Endodermal cell (in vitro differentiated cells): Measurements from ENCODE around the gene CLMP. TPM values are rescaled to one million over a fixed set of nuclear protein-coding genes. Genes with fewer than 3 reads are reported as not detected.

Experiments
- DNase-seq: peaks from one replicate; pipeline ENCODE4 v3.0.0-alpha.2; 2017
- H3K27ac ChIP-seq: 2 replicates; pipeline ENCODE4 v1.5.1; 2013; ENCODE audit warnings: mild to moderate bottlenecking, low read depth, low read length, moderate library complexity
- H3K27me3 ChIP-seq: 2 replicates; pipeline ENCODE4 v1.6.1; 2013; ENCODE audit warnings: mild to moderate bottlenecking, low read length, moderate library complexity; ENCODE audit not compliant: insufficient read depth, control insufficient read depth, poor library complexity, severe bottlenecking
- H3K36me3 ChIP-seq: 2 replicates; pipeline ENCODE4 v1.7.0; 2013; ENCODE audit warnings: mild to moderate bottlenecking, low read length, moderate library complexity; ENCODE audit not compliant: control insufficient read depth, insufficient read depth
- H3K4me1 ChIP-seq: one replicate; pipeline ENCODE4 v1.7.0; 2013; ENCODE audit warnings: low read length; ENCODE audit not compliant: control insufficient read depth, insufficient read depth
- H3K4me3 ChIP-seq: 2 replicates; pipeline ENCODE4 v1.5.1; 2013; ENCODE audit warnings: mild to moderate bottlenecking, low read length, moderate library complexity
- H3K9ac ChIP-seq: 2 replicates; pipeline ENCODE4 v1.6.1; 2013; ENCODE audit warnings: mild to moderate bottlenecking, low read length, moderate library complexity; ENCODE audit not compliant: poor library complexity, severe bottlenecking; ENCODE audit errors: extremely low read depth
- H3K9me3 ChIP-seq: 2 replicates; pipeline ENCODE4 v1.6.1; 2013; ENCODE audit warnings: mild to moderate bottlenecking, low read length, moderate library complexity; ENCODE audit not compliant: control insufficient read depth
- H3K27ac Mint-ChIP-seq: 2 replicates; pipeline ENCODE4 v1.8.0; 2020; ENCODE audit warnings: mixed read lengths
- H3K27me3 Mint-ChIP-seq: 2 replicates; pipeline ENCODE4 v1.8.0; 2021; ENCODE audit warnings: mild to moderate bottlenecking, mixed read lengths; ENCODE audit not compliant: insufficient read depth
- H3K36me3 Mint-ChIP-seq: 2 replicates; pipeline ENCODE4 v1.8.0; 2020; ENCODE audit warnings: low read depth, mixed read lengths
- H3K4me1 Mint-ChIP-seq: 2 replicates; pipeline ENCODE4 v1.8.0; 2020; ENCODE audit warnings: mixed read lengths
- H3K4me3 Mint-ChIP-seq: 2 replicates; pipeline ENCODE4 v1.8.0; 2020; ENCODE audit warnings: mild to moderate bottlenecking, moderate library complexity, mixed read lengths
- H3K9me3 Mint-ChIP-seq: 2 replicates; pipeline ENCODE4 v1.8.0; 2020; ENCODE audit warnings: mild to moderate bottlenecking, mixed read lengths
- whole genome bisulfite sequencing, 2 experiments: methylation state at CpG; one replicate each; pipeline versions ENCODE4 v1.1.5 to v1.1.7; 2013; ENCODE audit warnings: missing lambda C conversion rate in 2 of 2, mixed read lengths in 1 of 2; ENCODE audit not compliant: insufficient coverage in 1 of 2, insufficient read length in 1 of 2; 5-methylcytosine and 5-hydroxymethylcytosine counted together
- total RNA-seq, 2 donors: library from RNA; stranded (reverse); fragmentation: NEBNext Ultra II Directional in 1 of 2; extraction: Animal tissue kit (Norgen Biotek cat#: 25700) in 1 of 2; gene quantifications; 2 replicates in 1 of 2; 3 replicates in 1 of 2; pipeline ENCODE4 v1.2.1, GENCODE V29; 2021
- TF ChIP-seq, protein P1 (sequence below): fragments of 200-600 bp; sonication (generic); conservative IDR thresholded peaks from 2 replicates; pipeline ENCODE4 v1.5.0; 2021; ENCODE audit warnings: antibody characterized with exemption, mild to moderate bottlenecking

CLMP gene
- total RNA-seq, 2 donors from 2014 or later: 86.5 to 94.4 TPM

DNA sequence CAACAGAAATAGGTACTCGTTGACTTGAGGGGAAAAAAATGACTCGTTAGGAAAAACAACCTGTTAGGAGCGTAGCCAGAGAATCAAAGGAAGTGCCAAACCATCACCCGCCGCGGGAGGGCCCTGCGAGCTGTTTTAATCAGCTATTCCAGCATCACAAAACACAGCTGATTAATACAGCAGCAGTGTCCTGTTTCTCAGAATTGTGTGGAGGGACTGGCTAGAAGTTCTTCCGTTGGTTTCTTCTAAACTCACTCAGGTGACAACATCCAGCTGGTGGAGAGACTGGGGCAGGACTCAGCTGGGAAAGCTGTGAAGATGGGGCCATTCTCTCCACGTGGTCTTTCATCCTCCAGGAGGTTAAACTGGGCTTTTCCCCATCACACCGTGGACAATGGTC is 161.2 kb downstream of the CLMP start:
- H3K9me3 Mint-ChIP-seq: no peaks in the 10 kb centered on the region
- WGBS, 2 experiments: 75 to 80% methylated on average over 8 to 10 of the region's 10 CpGs
- peak; percentile 71 for DNase-seq
- no peak overlapping the region for H3K27ac ChIP-seq
- H3K9ac ChIP-seq: no peak overlapping the region
- no peaks in the 10 kb centered on the region for H3K36me3 ChIP-seq
- H3K4me1 Mint-ChIP-seq: peaks cover 11% of the 10 kb centered on the region
- H3K9me3 ChIP-seq: no peaks in the 10 kb centered on the region
- no peaks in the 10 kb centered on the region for H3K36me3 Mint-ChIP-seq
- TF ChIP-seq, protein P1, sequence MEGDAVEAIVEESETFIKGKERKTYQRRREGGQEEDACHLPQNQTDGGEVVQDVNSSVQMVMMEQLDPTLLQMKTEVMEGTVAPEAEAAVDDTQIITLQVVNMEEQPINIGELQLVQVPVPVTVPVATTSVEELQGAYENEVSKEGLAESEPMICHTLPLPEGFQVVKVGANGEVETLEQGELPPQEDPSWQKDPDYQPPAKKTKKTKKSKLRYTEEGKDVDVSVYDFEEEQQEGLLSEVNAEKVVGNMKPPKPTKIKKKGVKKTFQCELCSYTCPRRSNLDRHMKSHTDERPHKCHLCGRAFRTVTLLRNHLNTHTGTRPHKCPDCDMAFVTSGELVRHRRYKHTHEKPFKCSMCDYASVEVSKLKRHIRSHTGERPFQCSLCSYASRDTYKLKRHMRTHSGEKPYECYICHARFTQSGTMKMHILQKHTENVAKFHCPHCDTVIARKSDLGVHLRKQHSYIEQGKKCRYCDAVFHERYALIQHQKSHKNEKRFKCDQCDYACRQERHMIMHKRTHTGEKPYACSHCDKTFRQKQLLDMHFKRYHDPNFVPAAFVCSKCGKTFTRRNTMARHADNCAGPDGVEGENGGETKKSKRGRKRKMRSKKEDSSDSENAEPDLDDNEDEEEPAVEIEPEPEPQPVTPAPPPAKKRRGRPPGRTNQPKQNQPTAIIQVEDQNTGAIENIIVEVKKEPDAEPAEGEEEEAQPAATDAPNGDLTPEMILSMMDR: peak; percentile 43
- H3K4me1 ChIP-seq: peaks cover 6% of the 10 kb centered on the region
- peaks cover 63% of the 10 kb centered on the region for H3K27me3 ChIP-seq
- H3K4me3 Mint-ChIP-seq: no peak overlapping the region
- peaks cover 71% of the 10 kb centered on the region for H3K27me3 Mint-ChIP-seq
- no peak overlapping the region for H3K27ac Mint-ChIP-seq
- H3K4me3 ChIP-seq: no peak overlapping the region

DNA sequence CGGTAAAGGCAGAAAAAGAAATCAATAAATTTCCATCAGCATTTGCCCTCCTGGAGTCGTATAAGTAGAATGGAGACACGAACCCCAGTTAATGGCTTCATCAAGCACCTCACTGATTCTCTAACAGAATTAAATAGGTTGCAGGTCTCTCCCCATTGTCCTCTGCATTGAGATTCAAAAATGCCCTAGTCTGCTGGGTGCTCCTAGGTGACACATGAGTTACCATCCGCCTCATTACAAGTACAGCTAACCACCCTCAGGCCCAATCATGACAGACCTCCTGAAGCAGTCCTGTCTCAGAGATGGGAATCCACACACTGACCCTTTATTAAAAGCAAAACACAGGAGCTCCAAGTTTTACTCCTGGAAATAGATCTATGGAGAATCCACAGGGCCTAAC is 164.5 kb downstream of the CLMP start:
- no peaks in the 10 kb centered on the region for H3K9me3 ChIP-seq
- H3K27ac ChIP-seq: no peak overlapping the region
- H3K9ac ChIP-seq: no peak overlapping the region
- Mint-ChIP-seq H3K4me3 (no peak overlapping the region), H3K27ac (no peak overlapping the region), H3K4me1 (peaks cover 11% of the 10 kb centered on the region), H3K36me3 (no peaks in the 10 kb centered on the region), H3K27me3 (peaks cover 78% of the 10 kb centered on the region), H3K9me3 (no peaks in the 10 kb centered on the region)
- DNase-seq: no peak
- TF ChIP-seq, protein P1: no peak
- WGBS, 2 experiments: 73 to 83% methylated on average over 3 to 4 of the region's 4 CpGs
- peaks cover 6% of the 10 kb centered on the region for H3K4me1 ChIP-seq
- peaks cover 91% of the 10 kb centered on the region for H3K27me3 ChIP-seq
- no peaks in the 10 kb centered on the region for H3K36me3 ChIP-seq
- no peak overlapping the region for H3K4me3 ChIP-seq

DNA sequence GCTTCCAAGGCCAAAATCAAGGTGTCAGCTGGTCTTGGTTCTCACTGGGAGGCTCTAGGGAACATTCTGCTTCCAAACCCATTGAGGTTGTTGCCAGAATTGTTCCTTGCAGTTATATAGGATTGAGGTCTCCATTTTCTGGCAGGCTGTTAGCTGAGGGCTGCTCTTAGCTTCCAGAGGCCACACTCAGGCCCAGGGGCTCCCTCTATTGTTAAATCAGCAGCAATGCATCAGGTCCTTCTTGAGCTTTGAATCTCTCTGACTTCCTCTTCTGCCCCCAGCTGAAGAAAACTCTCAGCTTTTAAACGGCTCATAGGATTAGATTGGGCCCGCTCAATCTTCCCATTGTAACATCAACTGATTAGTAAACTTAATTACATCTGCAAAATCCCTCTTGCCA is 174.1 kb downstream of the CLMP start:
- 61 to 86% methylated on average over 1 to 2 of the region's 2 CpGs for WGBS, 2 experiments
- DNase-seq: peak; percentile 72
- H3K27ac Mint-ChIP-seq: no peak overlapping the region

More for the DNA sequence above, 174.1 kb downstream of the CLMP start:
- Histone ChIP-seq H3K9ac (no peak overlapping the region), H3K4me1 (no peaks in the 10 kb centered on the region), H3K27me3 (peaks cover 32% of the 10 kb centered on the region), H3K27ac (no peak overlapping the region), H3K36me3 (no peaks in the 10 kb centered on the region), H3K9me3 (no peaks in the 10 kb centered on the region), H3K4me3 (no peak overlapping the region)
- Mint-ChIP-seq H3K27me3 (peaks cover 36% of the 10 kb centered on the region), H3K36me3 (no peaks in the 10 kb centered on the region), H3K4me1 (peaks cover 5% of the 10 kb centered on the region), H3K9me3 (peaks cover 6% of the 10 kb centered on the region), H3K4me3 (no peak overlapping the region)
- TF ChIP-seq, protein P1: peak; percentile 81

Other genes with a start within 250 kb of the CLMP start
- not detected for gene BSX, start 213.4 kb downstream of the CLMP start, total RNA-seq
- gene HSPA8, start 133.1 kb downstream of the CLMP start, total RNA-seq: 1,000 to 10,000 TPM; 1,572 to 1,940 TPM
- 10 to 100 TPM; 28.8 to 39.6 TPM for gene GRAMD1B, start 235.0 kb upstream of the CLMP start, total RNA-seq